Body of pancreas (tissue), 4 donors: ENCODE results near the gene MEFV. TPM values are rescaled to one million over a fixed set of nuclear protein-coding genes. Genes with fewer than 3 reads are reported as not detected.
A peak's percentile ranks its signal among the peaks of the same experiment; 100 is the strongest.

ENCODE experiments used
- ATAC-seq: fragments of 150-250 bp; one replicate; pipeline ENCODE4 v1.9.1; 2016
- DNase-seq, 4 donors: peaks; one replicate each; pipeline ENCODE4 v3.0.0-alpha.2; 2019
- H3K27ac ChIP-seq, 4 donors: fragments of 200-600 bp; sonication (generic); 1 replicate in 3 of 4; 2 replicates in 1 of 4; pipeline versions ENCODE4 v1.5.1 to v1.6.1; 2016 to 2019; ENCODE audit warnings: mild to moderate bottlenecking in 1 of 4, mixed read lengths in 1 of 4, moderate library complexity in 1 of 4
- H3K27me3 ChIP-seq, 2 donors: fragments of 200-600 bp; sonication (generic); one replicate each; pipeline ENCODE4 v1.6.0; 2016; ENCODE audit warnings: mild to moderate bottlenecking in 1 of 2
- H3K36me3 ChIP-seq, 2 donors: fragments of 200-600 bp; sonication (generic); replicated peaks in 1 of 2; 2 replicates each; pipeline ENCODE4 v1.5.1; 2016; ENCODE audit warnings: low read depth in 2 of 2; ENCODE audit not compliant: insufficient read depth in 1 of 2
- H3K4me1 ChIP-seq: fragments of 200-600 bp; sonication (generic); one replicate; pipeline ENCODE4 v1.6.0; 2016
- H3K4me3 ChIP-seq, 2 donors: fragments of 200-600 bp; sonication (generic); 1 replicate in 1 of 2; 2 replicates in 1 of 2; pipeline ENCODE4 v1.5.1; 2016 to 2019
- H3K9me3 ChIP-seq, 3 donors: fragments of 200-600 bp; sonication (generic); 1 replicate in 2 of 3; 2 replicates in 1 of 3; pipeline ENCODE4 v1.5.1; 2016
- CTCF ChIP-seq, 7 experiments: fragments of 450-650 bp in 4 of 7; fragments of 200-600 bp in 3 of 7; sonication (generic) in 3 of 7; IDR thresholded peaks; one replicate each; pipeline ENCODE4 v1.5.1; 2016 to 2019; ENCODE audit warnings: antibody characterized with exemption in 7 of 7
- POLR2A ChIP-seq, 3 donors: fragments of 450-650 bp; IDR thresholded peaks; one replicate each; pipeline ENCODE4 v1.6.1; 2016; ENCODE audit warnings: antibody characterized with exemption in 3 of 3, mild to moderate bottlenecking in 2 of 3
- WGBS, 2 donors: methylation state at CpG; one replicate each; pipeline ENCODE4 v1.1.5; 2017; 5-methylcytosine and 5-hydroxymethylcytosine counted together
- intact Hi-C: fragments of 100-400 bp; cut with DNase I; formaldehyde crosslinking; loops from one replicate; pipeline ENCODE4 v1.15.1; 2023
- total RNA-seq, 2 donors: library from RNA; depleted of rRNA; stranded (reverse); fragments of >200 nt; gene quantifications; one replicate each; pipeline ENCODE4 v1.1.0, GENCODE V29; 2016

MEFV gene
- total RNA-seq = under 1 TPM; 0.78 to 0.99 TPM

GRCh38 chr16:3256146-3256865 lies at the start of gene MEFV:
TSS of gene MEFV (minus strand) at chr16:3256633. CDS start at chr16:3256587, 46 bp downstream.
- Histone ChIP-seq H3K9me3 (no peaks in the 10 kb centered on the region), H3K27ac (no peak within 1 kb of the TSS), H3K4me3 (no peak within 1 kb of the TSS), H3K36me3 (no peaks in the 10 kb centered on the region), H3K27me3 (peaks cover 0 to 6% of the 10 kb centered on the region in 2 donors), H3K4me1 (no peaks in the 10 kb centered on the region)
- DNase-seq (peak in 1 of 4 donors; percentile 38), ATAC-seq (no peak)
- TF ChIP-seq POLR2A (IDR thresholded peaks at IDR 0.05) (no peak), CTCF (IDR thresholded peaks at IDR 0.05) (no peak)
- intact Hi-C loops = no loop called here
- 50 to 53% methylated on average over 4 to 10 of the region's 14 CpGs for WGBS, 2 donors

- H3K9me3 ChIP-seq = peaks cover 0 to 50% (median 2%) of the 10 kb centered on the region in 3 donors
- H3K36me3 ChIP-seq = peaks cover 3 to 10% of the 10 kb centered on the region in 2 donors
- DNase-seq (no peak), ATAC-seq (no peak)
- peak overlapping the region; percentile 64 to 94 (median 82) for H3K27ac ChIP-seq
- H3K4me3 ChIP-seq = peak overlapping the region; percentile 57 to 64
- intact Hi-C loops = no loop called here
- no peak for TF ChIP-seq POLR2A (IDR thresholded peaks at IDR 0.05)
- TF ChIP-seq CTCF (IDR thresholded peaks at IDR 0.05) = no peak
- H3K4me1 ChIP-seq = peaks cover 18% of the 10 kb centered on the region
- 50 to 73% methylated on average over 10 to 11 of the region's 11 CpGs for WGBS, 2 donors
- H3K27me3 ChIP-seq = no peaks in the 10 kb centered on the region
Observed at GRCh38 chr16:3306078-3306477, 49.6 kb upstream of the MEFV start.

GRCh38 chr16:3305109-3306068 lies 49.0 kb upstream of the MEFV start, which contains the start of the genes TIGD7 and ZNF75A:
TSS of gene TIGD7 (minus strand) at chr16:3305430. CDS start at chr16:3300614, 4,816 bp downstream.
TSS of gene ZNF75A (plus strand) at chr16:3305497. CDS start at chr16:3308429, 2,932 bp downstream.
- H3K27ac ChIP-seq = peak within 1 kb of the TSS; percentile 64 to 94 (median 82)
- H3K36me3 ChIP-seq = peaks cover 3 to 10% of the 10 kb centered on the region in 2 donors
- H3K27me3 ChIP-seq = no peaks in the 10 kb centered on the region
- WGBS, 2 donors = 1% methylated on average over 102 of the region's 103 CpGs; no CpG with 5 or more reads in 1 of the 2 donors
- H3K9me3 ChIP-seq = peaks cover 0 to 49% (median 2%) of the 10 kb centered on the region in 3 donors
- peak; percentile 77 to 92 (median 90) for TF ChIP-seq POLR2A (IDR thresholded peaks at IDR 0.05)
- peak in 3 of 7 experiments; percentile 14 to 21 (median 18) for TF ChIP-seq CTCF (IDR thresholded peaks at IDR 0.05)
- peaks cover 18% of the 10 kb centered on the region for H3K4me1 ChIP-seq
- DNase-seq (peak; percentile 78 to 85 (median 80)), ATAC-seq (peak; percentile 95)
- intact Hi-C loops = no loop called here
- peak within 1 kb of the TSS; percentile 57 to 64 for H3K4me3 ChIP-seq

GRCh38 chr16:3304370-3304769 lies 47.9 kb upstream of the MEFV start:
- 71 to 72% methylated on average over 4 of the region's 4 CpGs for WGBS, 2 donors
- H3K27ac ChIP-seq = peak overlapping the region in 1 of 4 donors; percentile 88
- no peak for ATAC-seq
- peaks cover 18% of the 10 kb centered on the region for H3K4me1 ChIP-seq
- H3K36me3 ChIP-seq = peaks cover 3 to 11% of the 10 kb centered on the region in 2 donors
- no peak for DNase-seq
- H3K27me3 ChIP-seq = no peaks in the 10 kb centered on the region
- TF ChIP-seq CTCF (IDR thresholded peaks at IDR 0.05) = no peak
- TF ChIP-seq POLR2A (IDR thresholded peaks at IDR 0.05) = no peak
- H3K9me3 ChIP-seq = peaks cover 0 to 45% (median 2%) of the 10 kb centered on the region in 3 donors
- intact Hi-C loops = no loop called here
- H3K4me3 ChIP-seq = no peak overlapping the region
